IMR-90 (cell line): ENCODE measurements around the gene WASF3. TPM values are rescaled to one million over a fixed set of nuclear protein-coding genes. Genes with fewer than 3 reads are reported as not detected.

Experiments used
- ATAC-seq: fragments of 200-7000 bp; cut with Tn5 transposase; 2 replicates; pipeline ENCODE4 v1.9.1; 2020; ENCODE audit warnings: low read depth, mild to moderate bottlenecking, moderate library complexity
- BruUV-seq: library from RNA; stranded (reverse); fragments of 400-500 nt; replicated peaks from 2 replicates; lab custom pipeline; 2021; lab: Mats Ljungman, UMichigan
- CTCF ChIA-PET: fragments of 300-600 bp; formaldehyde crosslinking; extraction: SDS; loops from one replicate; lab custom pipeline; 2021; ENCODE audit warnings: antibody characterized with exemption; lab: Yijun Ruan, JAX
- POLR2A ChIA-PET: fragments of 300-600 bp; sonication (Branson Sonifier 250); formaldehyde crosslinking; loops from one replicate; lab custom pipeline; 2022; ENCODE audit warnings: antibody characterized with exemption; ENCODE audit not compliant: unreplicated experiment; lab: Charles Lee
- DNase-seq: peaks from one replicate; pipeline ENCODE4 v3.0.0; 2013
- H2AFZ ChIP-seq: replicated peaks from 2 replicates; pipeline ENCODE3; 2013; ENCODE audit warnings: low read length, mild to moderate bottlenecking; ENCODE audit not compliant: poor library complexity
- H2AK5ac ChIP-seq: 2 replicates; pipeline ENCODE4 v1.6.1; 2013; ENCODE audit warnings: low read depth, low read length, inconsistent platforms
- H2AK9ac ChIP-seq: replicated peaks from 2 replicates; pipeline ENCODE3; 2013; ENCODE audit warnings: mild to moderate bottlenecking, low read depth, low read length, moderate library complexity; ENCODE audit not compliant: poor library complexity
- H2BK120ac ChIP-seq: 2 replicates; pipeline ENCODE4 v1.6.1; 2013; ENCODE audit warnings: low read depth, low read length, inconsistent platforms
- H2BK15ac ChIP-seq: 3 replicates; pipeline ENCODE4 v1.6.1; 2013; ENCODE audit warnings: low read depth, low read length, inconsistent platforms
- H2BK20ac ChIP-seq: 2 replicates; pipeline ENCODE4 v1.6.1; 2013; ENCODE audit warnings: low read depth, mild to moderate bottlenecking, inconsistent platforms, low read length, moderate library complexity
- H2BK5ac ChIP-seq: 2 replicates; pipeline ENCODE4 v1.6.1; 2013; ENCODE audit warnings: mild to moderate bottlenecking, low read depth, low read length, inconsistent platforms; ENCODE audit not compliant: poor library complexity, severe bottlenecking
- H3K14ac ChIP-seq: replicated peaks from 2 replicates; pipeline ENCODE4 v1.6.1; 2013; ENCODE audit warnings: low read depth, low read length, inconsistent platforms
- H3K18ac ChIP-seq: 2 replicates; pipeline ENCODE4 v1.6.1; 2013; ENCODE audit warnings: low read depth, low read length, control low read depth
- H3K23ac ChIP-seq: 2 replicates; pipeline ENCODE4 v1.6.1; 2013; ENCODE audit warnings: low read depth, low read length, inconsistent platforms
- H3K27ac ChIP-seq: 2 replicates; pipeline ENCODE4 v1.5.1; 2013; ENCODE audit warnings: mild to moderate bottlenecking, control low read depth, low read length; ENCODE audit not compliant: insufficient read depth
- H3K27me3 ChIP-seq: 2 replicates; pipeline ENCODE4 v1.6.1; 2013; ENCODE audit warnings: low read length; ENCODE audit not compliant: control insufficient read depth, insufficient read depth
- H3K36me3 ChIP-seq: 2 replicates; pipeline ENCODE4 v1.6.1; 2013; ENCODE audit warnings: low read length, mixed read lengths; ENCODE audit not compliant: control insufficient read depth, insufficient read depth
- H3K4ac ChIP-seq: 2 replicates; pipeline ENCODE4 v1.6.1; 2013; ENCODE audit warnings: low read depth, low read length, inconsistent platforms
- H3K4me1 ChIP-seq: 2 replicates; pipeline ENCODE4 v1.6.1; 2013; ENCODE audit warnings: low read length, mixed read lengths; ENCODE audit not compliant: control insufficient read depth, insufficient read depth
- H3K4me2 ChIP-seq: 2 replicates; pipeline ENCODE4 v1.6.1; 2013; ENCODE audit warnings: low read depth, mild to moderate bottlenecking, control low read depth, low read length, moderate library complexity
- H3K4me3 ChIP-seq: 2 replicates; pipeline ENCODE4 v1.5.1; 2013; ENCODE audit warnings: low read depth, mild to moderate bottlenecking, control low read depth, low read length, moderate library complexity; ENCODE audit not compliant: insufficient read depth
- H3K56ac ChIP-seq: 2 replicates; pipeline ENCODE4 v1.6.1; 2013; ENCODE audit warnings: low read length, inconsistent platforms; ENCODE audit not compliant: insufficient read depth; ENCODE audit errors: extremely low read depth
- H3K79me1 ChIP-seq, 2 experiments: 2 replicates each; pipeline ENCODE4 v1.6.1; 2013; ENCODE audit warnings: low read length in 2 of 2, inconsistent platforms in 1 of 2, low read depth in 1 of 2
- H3K9ac ChIP-seq: 2 replicates; pipeline ENCODE4 v1.6.1; 2013; ENCODE audit warnings: low read depth, low read length, control low read depth
- H3K9me1 ChIP-seq: 2 replicates; pipeline ENCODE4 v1.6.1; 2013; ENCODE audit warnings: low read length, inconsistent platforms; ENCODE audit not compliant: insufficient read depth
- H3K9me3 ChIP-seq: 2 replicates; pipeline ENCODE4 v1.6.1; 2013; ENCODE audit warnings: low read length; ENCODE audit not compliant: control insufficient read depth, insufficient read depth
- H4K20me1 ChIP-seq: 2 replicates; pipeline ENCODE4 v1.6.1; 2013; ENCODE audit warnings: low read length, inconsistent platforms; ENCODE audit not compliant: insufficient read depth
- H4K5ac ChIP-seq: 2 replicates; pipeline ENCODE4 v1.6.1; 2013; ENCODE audit warnings: mild to moderate bottlenecking, low read depth, low read length, control low read depth
- H4K8ac ChIP-seq, 2 experiments: 2 replicates each; pipeline ENCODE4 v1.6.1; 2013; ENCODE audit warnings: low read depth in 2 of 2, low read length in 2 of 2, control low read depth in 1 of 2, inconsistent platforms in 1 of 2
- H4K91ac ChIP-seq: 2 replicates; pipeline ENCODE4 v1.6.1; 2013; ENCODE audit warnings: low read depth, low read length, inconsistent platforms; ENCODE audit not compliant: insufficient read depth
- BHLHE40 ChIP-seq: fragments of 150-350 bp; IDR thresholded peaks from 2 replicates; pipeline ENCODE4 v1.6.1; 2016; ENCODE audit warnings: mild to moderate bottlenecking, low read depth, low read length
- CEBPB ChIP-seq: IDR thresholded peaks from 2 replicates; pipeline ENCODE4 v1.6.1; 2012; ENCODE audit warnings: low read depth, low read length, improper control_type of control experiment
- CHD1 ChIP-seq: IDR thresholded peaks from 2 replicates; pipeline ENCODE4 v1.6.1; 2012; ENCODE audit warnings: low read depth, low read length, improper control_type of control experiment
- CTCF ChIP-seq: conservative IDR thresholded peaks from 2 replicates; pipeline ENCODE4 v1.5.1; 2012; ENCODE audit warnings: mild to moderate bottlenecking, low read depth, low read length, improper control_type of control experiment
- FOS ChIP-seq: fragments of 150-350 bp; IDR thresholded peaks from 2 replicates; pipeline ENCODE4 v1.6.1; 2016; ENCODE audit warnings: low read depth, low read length
- MAFK ChIP-seq: IDR thresholded peaks from 2 replicates; pipeline ENCODE4 v1.6.1; 2012; ENCODE audit warnings: low read depth, low read length, improper control_type of control experiment
- MAZ ChIP-seq: IDR thresholded peaks from 2 replicates; pipeline ENCODE4 v1.6.1; 2012; ENCODE audit warnings: low read depth, mild to moderate bottlenecking, low read length, improper control_type of control experiment, moderate library complexity, borderline replicate concordance
- MXI1 ChIP-seq: IDR thresholded peaks from 2 replicates; pipeline ENCODE4 v1.6.1; 2012; ENCODE audit warnings: low read depth, mild to moderate bottlenecking, low read length, moderate library complexity, borderline replicate concordance
- NFE2L2 ChIP-seq: fragments of 150-350 bp; IDR thresholded peaks from 2 replicates; pipeline ENCODE4 v1.6.1; 2016; ENCODE audit warnings: low read depth, mild to moderate bottlenecking, low read length
- POLR2A ChIP-seq: IDR thresholded peaks from 2 replicates; pipeline ENCODE4 v1.6.1; 2012; ENCODE audit warnings: mild to moderate bottlenecking, low read depth, low read length
- RAD21 ChIP-seq: IDR thresholded peaks from 2 replicates; pipeline ENCODE4 v1.6.1; 2012; ENCODE audit warnings: low read length, improper control_type of control experiment
- RCOR1 ChIP-seq: IDR thresholded peaks from 2 replicates; pipeline ENCODE4 v1.6.1; 2012; ENCODE audit warnings: mild to moderate bottlenecking, low read length, improper control_type of control experiment; ENCODE audit not compliant: insufficient replicate concordance
- RFX5 ChIP-seq: IDR thresholded peaks from 2 replicates; pipeline ENCODE4 v1.8.0; 2012; ENCODE audit warnings: low read depth, mild to moderate bottlenecking, low read length, moderate library complexity
- SMC3 ChIP-seq: fragments of 150-350 bp; IDR thresholded peaks from 2 replicates; pipeline ENCODE4 v1.6.1; 2016; ENCODE audit warnings: low read depth, mild to moderate bottlenecking, antibody characterized with exemption, low read length, moderate library complexity
- USF2 ChIP-seq: fragments of 150-350 bp; IDR thresholded peaks from 2 replicates; pipeline ENCODE4 v1.6.1; 2017; ENCODE audit warnings: mild to moderate bottlenecking, antibody characterized with exemption, low read length, low read depth
- WGBS, 2 experiments: methylation state at CpG; one replicate each; pipeline versions ENCODE4 v1.1.5 to v1.1.7; 2013; ENCODE audit warnings: missing lambda C conversion rate in 2 of 2; ENCODE audit not compliant: insufficient read length in 1 of 2; ENCODE audit errors: extremely low coverage in 2 of 2; 5-methylcytosine and 5-hydroxymethylcytosine counted together
- dilution Hi-C: fragments of 300-500 bp; cut with HindIII; formaldehyde crosslinking; loops from one replicate; pipeline ENCODE4 v1.14.3; 2018; ENCODE audit warnings: low sequenced_read_pairs; ENCODE audit not compliant: unreplicated experiment
- in situ Hi-C: fragments of 300-500 bp; cut with MboI; formaldehyde crosslinking; loops from 3 replicates; pipeline ENCODE4 v1.14.3; 2019; ENCODE audit warnings: low sequenced_read_pairs, inconsistent platforms, mixed read lengths
- intact Hi-C: fragments of 100-400 bp; cut with micrococcal nuclease; formaldehyde crosslinking; loops from 2 replicates; pipeline ENCODE4 v1.10.0; 2022
- polyA plus RNA-seq, 3 experiments: library from polyadenylated mRNA; depleted of rRNA; stranded (reverse); fragments of >200 nt; gene quantifications; 2 replicates each; pipeline ENCODE4 v1.2.3, GENCODE V29; 2012; ENCODE audit warnings: low replicate concordance in 1 of 3
- total RNA-seq: library from RNA; depleted of rRNA; stranded (reverse); fragments of >200 nt; gene quantifications from 2 replicates; pipeline ENCODE4 v1.2.3, GENCODE V29; 2012
- TF ChIP-seq, protein P1 (sequence below): fragments of 150-350 bp; IDR thresholded peaks from 2 replicates; pipeline ENCODE4 v1.6.1; 2016; ENCODE audit warnings: low read depth, mild to moderate bottlenecking, low read length, moderate library complexity, borderline replicate concordance

Gene WASF3
- total and polyA plus RNA-seq, 2 of the 4 experiments (the other 2 are of a cell fraction) = 4.3 to 11.4 TPM

DNA sequence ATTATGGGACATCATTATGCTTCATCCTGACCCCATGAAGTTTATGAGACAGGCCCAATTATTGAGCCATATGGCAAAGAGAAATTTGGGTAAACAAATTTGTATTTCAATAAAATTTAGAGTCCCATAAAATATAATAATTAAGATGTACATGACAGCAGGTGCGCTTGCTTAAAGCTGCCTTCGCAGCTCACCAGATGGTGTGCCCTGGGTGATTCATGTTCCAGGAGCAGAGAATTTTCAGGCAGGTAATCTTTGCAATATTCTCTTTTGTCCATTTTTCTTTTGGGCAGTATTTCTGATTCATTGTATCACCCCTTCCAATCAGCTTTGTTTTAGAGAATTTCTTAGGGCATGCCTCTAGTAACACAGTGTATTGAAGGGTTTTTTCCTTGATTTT, 39.5 kb upstream of the WASF3 start:
- Histone ChIP-seq H3K56ac (no peak overlapping the region), H3K9ac (no peak overlapping the region), H2AFZ (no peak overlapping the region), H3K27ac (no peak overlapping the region), H3K4me3 (no peak overlapping the region), H2BK20ac (no peak overlapping the region), H4K91ac (no peak overlapping the region), H3K9me1 (no peaks in the 10 kb centered on the region), H3K9me3 (no peaks in the 10 kb centered on the region), H3K27me3 (peaks cover 16% of the 10 kb centered on the region), H3K4ac (no peak overlapping the region), H2AK9ac (no peak overlapping the region), H2BK120ac (no peak overlapping the region), H2AK5ac (no peak overlapping the region), H3K4me1 (no peaks in the 10 kb centered on the region), H3K23ac (no peak overlapping the region), H3K79me1 (no peaks in the 10 kb centered on the region), H3K4me2 (no peak overlapping the region), H4K20me1 (no peaks in the 10 kb centered on the region), H4K5ac (no peak overlapping the region), H3K36me3 (no peaks in the 10 kb centered on the region), H4K8ac (no peak overlapping the region), H2BK15ac (no peak overlapping the region), H3K14ac (no peak overlapping the region), H3K18ac (no peak overlapping the region), H2BK5ac (no peak overlapping the region)
- POLR2A ChIA-PET = no interaction called here
- CTCF ChIA-PET = no interaction called here
- dilution Hi-C loops = no loop called here
- TF ChIP-seq SMC3 = no peak
- no peak for TF ChIP-seq MAZ
- TF ChIP-seq MXI1 = no peak
- no peak for TF ChIP-seq POLR2A
- TF ChIP-seq, protein P1, sequence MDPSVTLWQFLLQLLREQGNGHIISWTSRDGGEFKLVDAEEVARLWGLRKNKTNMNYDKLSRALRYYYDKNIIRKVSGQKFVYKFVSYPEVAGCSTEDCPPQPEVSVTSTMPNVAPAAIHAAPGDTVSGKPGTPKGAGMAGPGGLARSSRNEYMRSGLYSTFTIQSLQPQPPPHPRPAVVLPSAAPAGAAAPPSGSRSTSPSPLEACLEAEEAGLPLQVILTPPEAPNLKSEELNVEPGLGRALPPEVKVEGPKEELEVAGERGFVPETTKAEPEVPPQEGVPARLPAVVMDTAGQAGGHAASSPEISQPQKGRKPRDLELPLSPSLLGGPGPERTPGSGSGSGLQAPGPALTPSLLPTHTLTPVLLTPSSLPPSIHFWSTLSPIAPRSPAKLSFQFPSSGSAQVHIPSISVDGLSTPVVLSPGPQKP = no peak
- TF ChIP-seq CTCF = no peak
- TF ChIP-seq RAD21 = no peak
- no peak for TF ChIP-seq NFE2L2
- no peak for TF ChIP-seq CHD1
- TF ChIP-seq BHLHE40 = no peak
- no peak for TF ChIP-seq MAFK
- TF ChIP-seq RCOR1 = no peak
- no peak for TF ChIP-seq USF2
- no peak for TF ChIP-seq FOS
- TF ChIP-seq RFX5 = no peak
- no peak for TF ChIP-seq CEBPB
- ATAC-seq = no peak
- in situ Hi-C loops = no loop called here
- DNase-seq = no peak
- WGBS, 2 experiments = no CpG with 5 or more reads among the region's 2 CpGs
- BruUV-seq = no TSS peak
- intact Hi-C loops = no loop called here
